H9 (cell line): ENCODE measurements around the gene WFDC12. TPM values are rescaled to one million over a fixed set of nuclear protein-coding genes. Genes with fewer than 3 reads are reported as not detected.

Source experiments
- DNase-seq: peaks from one replicate; pipeline ENCODE4 v3.0.0-alpha.2; 2017
- H2AFZ ChIP-seq: one replicate; pipeline ENCODE4 v1.6.1; 2013; ENCODE audit warnings: mild to moderate bottlenecking, low read length, control low read depth, moderate library complexity
- H2AK5ac ChIP-seq: 2 replicates; pipeline ENCODE4 v1.6.1; 2013; ENCODE audit warnings: low read length, control low read depth, mixed read lengths; ENCODE audit not compliant: insufficient read length
- H2BK120ac ChIP-seq: one replicate; pipeline ENCODE4 v1.6.1; 2013; ENCODE audit warnings: low read depth, mild to moderate bottlenecking, low read length, control low read depth, inconsistent platforms; ENCODE audit not compliant: poor library complexity, severe bottlenecking
- H2BK12ac ChIP-seq: 2 replicates; pipeline ENCODE4 v1.6.1; 2013; ENCODE audit warnings: low read length, control low read depth, mixed read lengths, low read depth; ENCODE audit not compliant: insufficient read length
- H2BK15ac ChIP-seq: 2 replicates; pipeline ENCODE4 v1.6.1; 2013; ENCODE audit warnings: low read depth, low read length, control low read depth
- H2BK20ac ChIP-seq: one replicate; pipeline ENCODE4 v1.6.1; 2013; ENCODE audit warnings: low read depth, mild to moderate bottlenecking, low read length, control low read depth, inconsistent platforms; ENCODE audit not compliant: poor library complexity, severe bottlenecking
- H2BK5ac ChIP-seq: 2 replicates; pipeline ENCODE4 v1.6.1; 2013; ENCODE audit warnings: low read length, control low read depth, mixed read lengths; ENCODE audit not compliant: insufficient read length
- H3K14ac ChIP-seq: 2 replicates; pipeline ENCODE4 v1.6.1; 2013; ENCODE audit warnings: low read length, control low read depth; ENCODE audit not compliant: insufficient read depth
- H3K18ac ChIP-seq: 2 replicates; pipeline ENCODE4 v1.6.1; 2013; ENCODE audit warnings: low read depth, mild to moderate bottlenecking, mixed read lengths, low read length, control low read depth; ENCODE audit not compliant: insufficient read length
- H3K23ac ChIP-seq: 2 replicates; pipeline ENCODE4 v1.6.1; 2013; ENCODE audit warnings: low read length, control low read depth, mixed read lengths, low read depth; ENCODE audit not compliant: insufficient read length
- H3K23me2 ChIP-seq: 2 replicates; pipeline ENCODE4 v1.6.1; 2013; ENCODE audit warnings: low read depth, mild to moderate bottlenecking, mixed read lengths, low read length, control low read depth; ENCODE audit not compliant: insufficient read length, poor library complexity, severe bottlenecking
- H3K27ac ChIP-seq: 2 replicates; pipeline ENCODE4 v1.5.1; 2013; ENCODE audit warnings: low read length, control low read depth, mixed read lengths, low read depth; ENCODE audit not compliant: insufficient read length
- H3K27me3 ChIP-seq: 2 replicates; pipeline ENCODE4 v1.6.1; 2013; ENCODE audit warnings: low read length, control low read depth, inconsistent platforms; ENCODE audit not compliant: insufficient read depth
- H3K4ac ChIP-seq: 2 replicates; pipeline ENCODE4 v1.6.1; 2013; ENCODE audit warnings: low read depth, mild to moderate bottlenecking, control low read depth, inconsistent platforms, low read length, moderate library complexity
- H3K4me1 ChIP-seq: 2 replicates; pipeline ENCODE4 v1.6.1; 2013; ENCODE audit warnings: low read length, control low read depth, inconsistent platforms; ENCODE audit not compliant: insufficient read depth
- H3K4me2 ChIP-seq: 2 replicates; pipeline ENCODE4 v1.6.1; 2013; ENCODE audit warnings: low read length, control low read depth, mixed read lengths; ENCODE audit not compliant: insufficient read length, insufficient read depth
- H3K56ac ChIP-seq: 2 replicates; pipeline ENCODE4 v1.6.1; 2013; ENCODE audit warnings: low read depth, mild to moderate bottlenecking, mixed read lengths, low read length, control low read depth; ENCODE audit not compliant: insufficient read length
- H3K79me1 ChIP-seq: 2 replicates; pipeline ENCODE4 v1.6.1; 2013; ENCODE audit warnings: low read depth, mild to moderate bottlenecking, moderate library complexity, low read length, control low read depth, inconsistent platforms; ENCODE audit not compliant: insufficient read depth, poor library complexity, severe bottlenecking
- H3K79me2 ChIP-seq: 2 replicates; pipeline ENCODE4 v1.6.1; 2013; ENCODE audit warnings: low read length, control low read depth, inconsistent platforms; ENCODE audit not compliant: insufficient read depth
- H3K9ac ChIP-seq: 2 replicates; pipeline ENCODE4 v1.6.1; 2013; ENCODE audit warnings: low read length, control low read depth, mixed read lengths; ENCODE audit not compliant: insufficient read length; ENCODE audit errors: extremely low read depth
- H3K9me3 ChIP-seq: one replicate; pipeline ENCODE4 v1.6.1; 2013; ENCODE audit warnings: low read depth, low read length, inconsistent platforms; ENCODE audit not compliant: control insufficient read depth
- H3T11ph ChIP-seq: one replicate; pipeline ENCODE4 v1.6.1; 2013; ENCODE audit warnings: mild to moderate bottlenecking, low read length, control low read depth, inconsistent platforms
- H4K20me1 ChIP-seq: one replicate; pipeline ENCODE4 v1.6.1; 2013; ENCODE audit not compliant: control insufficient read depth, insufficient read length, insufficient read depth
- H4K5ac ChIP-seq: 2 replicates; pipeline ENCODE4 v1.6.1; 2013; ENCODE audit warnings: low read depth, mild to moderate bottlenecking, mixed read lengths, low read length, control low read depth; ENCODE audit not compliant: insufficient read length
- H4K8ac ChIP-seq: replicated peaks from 2 replicates; pipeline ENCODE4 v1.6.1; 2013; ENCODE audit warnings: low read length, control low read depth, mixed read lengths, low read depth; ENCODE audit not compliant: insufficient read length
- H4K91ac ChIP-seq: 2 replicates; pipeline ENCODE4 v1.6.1; 2013; ENCODE audit warnings: low read depth, mild to moderate bottlenecking, moderate library complexity, mixed read lengths, low read length, control low read depth; ENCODE audit not compliant: insufficient read length
- H3K27ac Mint-ChIP-seq, 3 experiments: 2 replicates in 2 of 3; 3 replicates in 1 of 3; pipeline ENCODE4 v1.8.0; 2020 to 2021; ENCODE audit warnings: mixed read lengths in 3 of 3, mild to moderate bottlenecking in 1 of 3, moderate library complexity in 1 of 3
- H3K27me3 Mint-ChIP-seq: 2 replicates; pipeline ENCODE4 v1.8.0; 2021; ENCODE audit warnings: low read depth, mild to moderate bottlenecking, moderate library complexity, mixed read lengths
- H3K36me3 Mint-ChIP-seq, 3 experiments: 2 replicates in 2 of 3; 3 replicates in 1 of 3; pipeline ENCODE4 v1.8.0; 2020 to 2021; ENCODE audit warnings: low read depth in 3 of 3, mixed read lengths in 3 of 3; ENCODE audit not compliant: insufficient read depth in 1 of 3
- H3K4me1 Mint-ChIP-seq, 2 experiments: 2 replicates each; pipeline ENCODE4 v1.8.0; 2020; ENCODE audit warnings: mixed read lengths in 2 of 2
- H3K4me3 Mint-ChIP-seq, 2 experiments: 2 replicates in 1 of 2; 3 replicates in 1 of 2; pipeline ENCODE4 v1.8.0; 2020 to 2021; ENCODE audit warnings: mild to moderate bottlenecking in 2 of 2, mixed read lengths in 2 of 2, moderate library complexity in 1 of 2
- H3K9me3 Mint-ChIP-seq, 2 experiments: 2 replicates in 1 of 2; 3 replicates in 1 of 2; pipeline ENCODE4 v1.8.0; 2020; ENCODE audit warnings: mild to moderate bottlenecking in 2 of 2, mixed read lengths in 2 of 2, moderate library complexity in 1 of 2
- CTCF ChIP-seq: fragments of 200-600 bp; sonication (generic); conservative IDR thresholded peaks from 3 replicates; pipeline ENCODE4 v1.8.0; 2021; ENCODE audit warnings: antibody characterized with exemption, mild to moderate bottlenecking
- WGBS: extraction: QIAGEN DNeasy Blood & Tissue Kit; methylation state at CpG from one replicate; pipeline ENCODE4 v1.1.7; 2013; ENCODE audit warnings: missing lambda C conversion rate, low lambda C conversion rate, mixed read lengths; ENCODE audit not compliant: insufficient read length; ENCODE audit errors: extremely low coverage; 5-methylcytosine and 5-hydroxymethylcytosine counted together
- total RNA-seq: library from RNA; stranded (reverse); gene quantifications from 2 replicates; pipeline ENCODE4 v1.2.1, GENCODE V29; 2021

The WFDC12 gene
- total RNA-seq, 1 experiment from 2014 or later: not detected

- TF ChIP-seq CTCF: no peak
- Histone ChIP-seq H3K27ac (no peak overlapping the region), H4K20me1 (no peaks in the 10 kb centered on the region), H3K4ac (no peak overlapping the region), H3T11ph (no peak overlapping the region), H3K79me2 (no peaks in the 10 kb centered on the region), H3K27me3 (no peaks in the 10 kb centered on the region), H4K8ac (no peak overlapping the region), H3K18ac (no peak overlapping the region), H2BK12ac (no peak overlapping the region), H3K14ac (no peak overlapping the region), H4K91ac (no peak overlapping the region), H3K9me3 (no peaks in the 10 kb centered on the region), H3K56ac (no peak overlapping the region), H3K9ac (no peak overlapping the region), H3K4me2 (no peak overlapping the region), H2AK5ac (no peak overlapping the region), H2AFZ (no peak overlapping the region), H2BK5ac (no peak overlapping the region), H2BK15ac (no peak overlapping the region), H3K23me2 (no peaks in the 10 kb centered on the region), H4K5ac (no peak overlapping the region), H3K79me1 (no peaks in the 10 kb centered on the region), H2BK120ac (no peak overlapping the region), H3K23ac (no peak overlapping the region), H3K4me1 (no peaks in the 10 kb centered on the region), H2BK20ac (no peak overlapping the region)
- DNase-seq: no peak
- H3K4me1 Mint-ChIP-seq: peaks cover 9 to 10% of the 10 kb centered on the region in 2 experiments
- WGBS: no CpG with 5 or more reads among the region's 4 CpGs
- no peaks in the 10 kb centered on the region; a peak in 1 of 5 replicates for H3K9me3 Mint-ChIP-seq
- peaks cover 9% of the 10 kb centered on the region for H3K27me3 Mint-ChIP-seq
- H3K27ac Mint-ChIP-seq: no peak overlapping the region
- H3K4me3 Mint-ChIP-seq: no peak overlapping the region
- H3K36me3 Mint-ChIP-seq: no peaks in the 10 kb centered on the region
Observed at GRCh38 chr20:45117581-45117980, 6.7 kb downstream of the WFDC12 start.
